Activated naive CD8-positive, alpha-beta T cell treated with anti-CD3 and anti-CD28 coated beads, Interleukin-2, amount 10 ng/mL, durations not matched to agents 7 days and 5 days (primary cell): ENCODE measurements around the gene ANAPC1. TPM values are rescaled to one million over a fixed set of nuclear protein-coding genes. Genes with fewer than 3 reads are reported as not detected.

Experiments
- ATAC-seq: fragments of 150-1000 bp; cut with Tn5 transposase; one replicate; pipeline ENCODE4 v1.10.0; 2021; ENCODE audit warnings: low read depth, moderate library complexity
- POLR2A ChIA-PET: fragments of 350-600 bp; sonication (Branson Sonifier 250); formaldehyde crosslinking; loops from one replicate; lab custom pipeline; 2021; ENCODE audit warnings: antibody characterized with exemption; lab: Charles Lee
- DNase-seq: peaks from one replicate; pipeline ENCODE4 v3.0.0; 2021
- H3K27ac Mint-ChIP-seq: one replicate; pipeline ENCODE4 v1.8.0; 2022; ENCODE audit warnings: mild to moderate bottlenecking, mixed read lengths
- H3K27me3 Mint-ChIP-seq: one replicate; pipeline ENCODE4 v1.8.0; 2022; ENCODE audit warnings: mild to moderate bottlenecking, moderate library complexity, mixed read lengths
- H3K36me3 Mint-ChIP-seq: one replicate; pipeline ENCODE4 v1.8.0; 2021; ENCODE audit warnings: mild to moderate bottlenecking, mixed read lengths
- H3K4me1 Mint-ChIP-seq: one replicate; pipeline ENCODE4 v1.8.0; 2021; ENCODE audit warnings: mixed read lengths
- H3K4me3 Mint-ChIP-seq: one replicate; pipeline ENCODE4 v1.8.0; 2022; ENCODE audit warnings: mild to moderate bottlenecking, moderate library complexity, mixed read lengths
- H3K9me3 Mint-ChIP-seq: one replicate; pipeline ENCODE4 v1.8.0; 2021; ENCODE audit warnings: mixed read lengths
- total RNA-seq, 2 experiments: library from RNA; stranded (reverse); gene quantifications; one replicate each; pipeline ENCODE4 v1.2.3, GENCODE V29; 2021

ANAPC1 gene
- total RNA-seq = 10 to 100 TPM; 55.9 to 58.8 TPM

GRCh38 chr2:111883661-111884591 lies at the start of gene ANAPC1:
ANAPC1 (minus strand) TSS chr2:111884193; CDS start chr2:111880825, 3,368 bp downstream.
- Mint-ChIP-seq H3K27me3 (no peaks in the 10 kb centered on the region), H3K27ac (peak within 1 kb of the TSS; percentile 88), H3K9me3 (no peaks in the 10 kb centered on the region), H3K4me3 (peak within 1 kb of the TSS; percentile 96), H3K36me3 (peaks cover 2% of the 10 kb centered on the region), H3K4me1 (peaks cover 16% of the 10 kb centered on the region)
- DNase-seq (peak; percentile 90), ATAC-seq (peak; percentile 95)
- POLR2A ChIA-PET = interaction anchor here (0.6 to 1.9 kb wide), 5 partner anchors 9 to 222 kb away, joined by 3 to 15 read pairs (median 3); partner anchors contain the start of genes MERTK and TMEM87B

- ATAC-seq (no peak), DNase-seq (no peak)
- Mint-ChIP-seq H3K4me1 (peaks cover 8% of the 10 kb centered on the region), H3K36me3 (no peaks in the 10 kb centered on the region), H3K27ac (no peak overlapping the region), H3K4me3 (no peak overlapping the region), H3K27me3 (peaks cover 5% of the 10 kb centered on the region), H3K9me3 (no peaks in the 10 kb centered on the region)
- POLR2A ChIA-PET = no interaction called here
Observed at GRCh38 chr2:111932841-111933291, 48.9 kb upstream of the ANAPC1 start.

- ATAC-seq = peak; percentile 45
- POLR2A ChIA-PET = no interaction called here
Observed at GRCh38 chr2:111930875-111931274, 46.9 kb upstream of the ANAPC1 start.

GRCh38 chr2:111930409-111930808 lies 46.4 kb upstream of the ANAPC1 start:
- Mint-ChIP-seq H3K9me3 (no peaks in the 10 kb centered on the region), H3K4me3 (no peak overlapping the region), H3K27me3 (peaks cover 5% of the 10 kb centered on the region), H3K27ac (no peak overlapping the region), H3K4me1 (peaks cover 8% of the 10 kb centered on the region), H3K36me3 (no peaks in the 10 kb centered on the region)
- DNase-seq (no peak), ATAC-seq (no peak)
- POLR2A ChIA-PET = no interaction called here

More at GRCh38 chr2:111930875-111931274, 46.9 kb upstream of the ANAPC1 start:
- Mint-ChIP-seq H3K36me3 (no peaks in the 10 kb centered on the region), H3K4me3 (no peak overlapping the region), H3K4me1 (peaks cover 8% of the 10 kb centered on the region), H3K9me3 (no peaks in the 10 kb centered on the region), H3K27me3 (peaks cover 5% of the 10 kb centered on the region), H3K27ac (no peak overlapping the region)
- DNase-seq = no peak

GRCh38 chr2:111927723-111928122 lies 43.7 kb upstream of the ANAPC1 start:
- POLR2A ChIA-PET = no interaction called here
- H3K9me3 Mint-ChIP-seq = no peaks in the 10 kb centered on the region
- DNase-seq = no peak
- no peak for ATAC-seq
- H3K4me3 Mint-ChIP-seq = no peak overlapping the region
- H3K4me1 Mint-ChIP-seq = peaks cover 8% of the 10 kb centered on the region
- H3K27me3 Mint-ChIP-seq = no peaks in the 10 kb centered on the region
- H3K36me3 Mint-ChIP-seq = no peaks in the 10 kb centered on the region
- H3K27ac Mint-ChIP-seq = no peak overlapping the region

- H3K9me3 Mint-ChIP-seq = no peaks in the 10 kb centered on the region
- no peaks in the 10 kb centered on the region for H3K4me1 Mint-ChIP-seq
- H3K4me3 Mint-ChIP-seq = no peak overlapping the region
- H3K27ac Mint-ChIP-seq = no peak overlapping the region
- no peaks in the 10 kb centered on the region for H3K27me3 Mint-ChIP-seq
- no peak for DNase-seq
- no peaks in the 10 kb centered on the region for H3K36me3 Mint-ChIP-seq
- ATAC-seq = no peak
- POLR2A ChIA-PET = no interaction called here
Observed at GRCh38 chr2:111924617-111925107, 40.7 kb upstream of the ANAPC1 start.

GRCh38 chr2:111923276-111923804 lies 39.3 kb upstream of the ANAPC1 start:
- Mint-ChIP-seq H3K4me3 (no peak overlapping the region), H3K36me3 (no peaks in the 10 kb centered on the region), H3K27ac (no peak overlapping the region), H3K4me1 (no peaks in the 10 kb centered on the region), H3K27me3 (peaks cover 6% of the 10 kb centered on the region), H3K9me3 (no peaks in the 10 kb centered on the region)
- ATAC-seq (no peak), DNase-seq (no peak)
- POLR2A ChIA-PET = no interaction called here

- Mint-ChIP-seq H3K36me3 (no peaks in the 10 kb centered on the region), H3K9me3 (no peaks in the 10 kb centered on the region), H3K27ac (no peak overlapping the region), H3K27me3 (peaks cover 16% of the 10 kb centered on the region), H3K4me1 (no peaks in the 10 kb centered on the region), H3K4me3 (no peak overlapping the region)
- DNase-seq (no peak), ATAC-seq (no peak)
- POLR2A ChIA-PET = no interaction called here
Observed at GRCh38 chr2:111919794-111920608, 36.0 kb upstream of the ANAPC1 start.

- Mint-ChIP-seq H3K27me3 (peaks cover 16% of the 10 kb centered on the region), H3K27ac (no peak overlapping the region)
- POLR2A ChIA-PET = no interaction called here
Observed at GRCh38 chr2:111919365-111919764, 35.4 kb upstream of the ANAPC1 start.

GRCh38 chr2:111918383-111918806 lies 34.4 kb upstream of the ANAPC1 start:
- peaks cover 19% of the 10 kb centered on the region for H3K27me3 Mint-ChIP-seq
- H3K4me1 Mint-ChIP-seq = no peaks in the 10 kb centered on the region
- no peaks in the 10 kb centered on the region for H3K36me3 Mint-ChIP-seq
- no peak overlapping the region for H3K4me3 Mint-ChIP-seq
- POLR2A ChIA-PET = no interaction called here
- ATAC-seq (no peak), DNase-seq (no peak)
- no peaks in the 10 kb centered on the region for H3K9me3 Mint-ChIP-seq
- H3K27ac Mint-ChIP-seq = no peak overlapping the region

More at GRCh38 chr2:111919365-111919764, 35.4 kb upstream of the ANAPC1 start:
- DNase-seq = no peak
- no peak for ATAC-seq
- Mint-ChIP-seq H3K4me3 (no peak overlapping the region), H3K4me1 (no peaks in the 10 kb centered on the region), H3K9me3 (no peaks in the 10 kb centered on the region), H3K36me3 (no peaks in the 10 kb centered on the region)

GRCh38 chr2:111917106-111917505 lies 33.1 kb upstream of the ANAPC1 start:
- H3K27ac Mint-ChIP-seq = no peak overlapping the region

GRCh38 chr2:111912547-111912946 lies 28.6 kb upstream of the ANAPC1 start:
- no peak overlapping the region for H3K27ac Mint-ChIP-seq
- ATAC-seq (no peak), DNase-seq (no peak)
- no peaks in the 10 kb centered on the region for H3K36me3 Mint-ChIP-seq
- H3K4me3 Mint-ChIP-seq = no peak overlapping the region
- peaks cover 14% of the 10 kb centered on the region for H3K27me3 Mint-ChIP-seq
- H3K9me3 Mint-ChIP-seq = no peaks in the 10 kb centered on the region
- POLR2A ChIA-PET = no interaction called here
- H3K4me1 Mint-ChIP-seq = no peaks in the 10 kb centered on the region

More at GRCh38 chr2:111917106-111917505, 33.1 kb upstream of the ANAPC1 start:
- H3K36me3 Mint-ChIP-seq = no peaks in the 10 kb centered on the region
- peaks cover 19% of the 10 kb centered on the region for H3K27me3 Mint-ChIP-seq
- H3K4me1 Mint-ChIP-seq = no peaks in the 10 kb centered on the region
- DNase-seq (no peak), ATAC-seq (no peak)
- no peaks in the 10 kb centered on the region for H3K9me3 Mint-ChIP-seq
- H3K4me3 Mint-ChIP-seq = no peak overlapping the region
- POLR2A ChIA-PET = no interaction called here
